ENCODE results near the gene TCF3.

The TCF3 gene

GRCh38 chr19:1584500-1585242, 67.7 kb downstream of the TCF3 start:
- TF ChIP-seq CTCF (IDR thresholded peaks at IDR 0.05): no peak
- no peak for DNase-seq
- intact Hi-C loops (cut with DNase I; ENCODE audit: low total_unique reads): no loop called here
- Histone ChIP-seq H3K27me3 (no peaks in the 10 kb centered on the region), H3K4me3 (no peak overlapping the region), H3K4me1 (peaks cover 0 to 6% (median 0%) of the 10 kb centered on the region in 4 donors), H3K9me3 (no peaks in the 10 kb centered on the region), H3K27ac (no peak overlapping the region), H3K36me3 (peaks cover 40 to 60% (median 52%) of the 10 kb centered on the region in 3 donors)

- no peak for TF ChIP-seq CTCF (IDR thresholded peaks at IDR 0.05)
- H3K9me3 ChIP-seq: no peaks in the 10 kb centered on the region
- no peaks in the 10 kb centered on the region for H3K27me3 ChIP-seq
- no peak overlapping the region for H3K4me3 ChIP-seq
- no peak overlapping the region for H3K27ac ChIP-seq
- intact Hi-C loops (cut with DNase I; ENCODE audit: low total_unique reads): no loop called here
- DNase-seq: no peak
- H3K36me3 ChIP-seq: peaks cover 57 to 84% (median 68%) of the 10 kb centered on the region in 3 donors
- H3K4me1 ChIP-seq: peaks cover 0 to 4% (median 0%) of the 10 kb centered on the region in 4 donors
These were observed 70.2 kb downstream of the TCF3 start for GRCh38 chr19:1582201-1582600.

GRCh38 chr19:1580957-1581356, 71.5 kb downstream of the TCF3 start:
- TF ChIP-seq CTCF (IDR thresholded peaks at IDR 0.05): no peak
- no peak overlapping the region for H3K4me3 ChIP-seq
- H3K27me3 ChIP-seq: no peaks in the 10 kb centered on the region
- no peaks in the 10 kb centered on the region for H3K9me3 ChIP-seq
- peaks cover 65 to 93% (median 75%) of the 10 kb centered on the region in 3 donors for H3K36me3 ChIP-seq
- H3K27ac ChIP-seq: no peak overlapping the region
- intact Hi-C loops (cut with DNase I; ENCODE audit: low total_unique reads): no loop called here
- H3K4me1 ChIP-seq: peaks cover 0 to under 1% (median 0%) of the 10 kb centered on the region in 4 donors
- no peak for DNase-seq

- Histone ChIP-seq H3K9me3 (no peaks in the 10 kb centered on the region), H3K4me1 (no peaks in the 10 kb centered on the region), H3K4me3 (no peak overlapping the region), H3K27ac (no peak overlapping the region), H3K36me3 (peaks cover 65 to 89% (median 75%) of the 10 kb centered on the region in 3 donors), H3K27me3 (no peaks in the 10 kb centered on the region)
- intact Hi-C loops (cut with DNase I; ENCODE audit: low total_unique reads): no loop called here
- DNase-seq: no peak
- TF ChIP-seq CTCF (IDR thresholded peaks at IDR 0.05): no peak
These were observed 72.0 kb downstream of the TCF3 start for GRCh38 chr19:1580382-1580781.

- Histone ChIP-seq H3K36me3 (peaks cover 65 to 79% (median 67%) of the 10 kb centered on the region in 3 donors), H3K9me3 (no peaks in the 10 kb centered on the region), H3K27ac (no peak overlapping the region), H3K4me1 (no peaks in the 10 kb centered on the region), H3K27me3 (no peaks in the 10 kb centered on the region), H3K4me3 (no peak overlapping the region)
- DNase-seq: no peak
- no peak for TF ChIP-seq CTCF (IDR thresholded peaks at IDR 0.05)
- intact Hi-C loops (cut with DNase I; ENCODE audit: low total_unique reads): no loop called here
These were observed 73.2 kb downstream of the TCF3 start for GRCh38 chr19:1579222-1579621.

All from tibial artery (tissue), 4 donors.